Measurements from ENCODE around the gene COL26A1.

DNA sequence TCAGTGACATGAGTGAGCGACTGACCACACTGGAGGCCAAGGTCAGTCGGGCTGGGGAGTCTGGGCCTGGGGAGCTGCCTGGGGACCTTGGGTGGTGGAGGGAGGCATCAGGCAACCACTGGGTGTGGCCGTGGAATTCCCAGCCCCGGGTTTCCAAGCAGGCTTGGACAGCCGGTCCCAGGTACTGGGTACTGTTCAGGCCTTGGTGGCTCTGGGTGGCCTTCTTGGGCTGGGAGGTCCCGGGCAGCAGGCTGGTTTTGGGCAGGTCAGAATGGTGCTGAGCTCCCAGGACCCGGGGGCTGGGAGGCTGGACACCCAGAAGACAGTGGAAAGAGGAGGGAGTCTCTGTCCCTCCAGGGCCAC lies 170.4 kb downstream of the COL26A1 start:
- TF ChIP-seq, protein P1, sequence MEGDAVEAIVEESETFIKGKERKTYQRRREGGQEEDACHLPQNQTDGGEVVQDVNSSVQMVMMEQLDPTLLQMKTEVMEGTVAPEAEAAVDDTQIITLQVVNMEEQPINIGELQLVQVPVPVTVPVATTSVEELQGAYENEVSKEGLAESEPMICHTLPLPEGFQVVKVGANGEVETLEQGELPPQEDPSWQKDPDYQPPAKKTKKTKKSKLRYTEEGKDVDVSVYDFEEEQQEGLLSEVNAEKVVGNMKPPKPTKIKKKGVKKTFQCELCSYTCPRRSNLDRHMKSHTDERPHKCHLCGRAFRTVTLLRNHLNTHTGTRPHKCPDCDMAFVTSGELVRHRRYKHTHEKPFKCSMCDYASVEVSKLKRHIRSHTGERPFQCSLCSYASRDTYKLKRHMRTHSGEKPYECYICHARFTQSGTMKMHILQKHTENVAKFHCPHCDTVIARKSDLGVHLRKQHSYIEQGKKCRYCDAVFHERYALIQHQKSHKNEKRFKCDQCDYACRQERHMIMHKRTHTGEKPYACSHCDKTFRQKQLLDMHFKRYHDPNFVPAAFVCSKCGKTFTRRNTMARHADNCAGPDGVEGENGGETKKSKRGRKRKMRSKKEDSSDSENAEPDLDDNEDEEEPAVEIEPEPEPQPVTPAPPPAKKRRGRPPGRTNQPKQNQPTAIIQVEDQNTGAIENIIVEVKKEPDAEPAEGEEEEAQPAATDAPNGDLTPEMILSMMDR (IDR thresholded peaks at IDR 0.05), result no peak
- no peak for TF ChIP-seq EP300 (IDR thresholded peaks at IDR 0.05)
- no peak for TF ChIP-seq POLR2AphosphoS5 (IDR thresholded peaks at IDR 0.05)
- no peak for TF ChIP-seq POLR2A (IDR thresholded peaks at IDR 0.05)
